ENCODE measurements around the gene GK. TPM values are rescaled to one million over a fixed set of nuclear protein-coding genes. Genes with fewer than 3 reads are reported as not detected.

Gene GK
- total and polyA plus RNA-seq, 9 of the 15 experiments (the other 6 are each of a cell fraction or from before 2014, with no cell fraction given) = 8.0 to 15.7 (median 12.4) TPM

DNA sequence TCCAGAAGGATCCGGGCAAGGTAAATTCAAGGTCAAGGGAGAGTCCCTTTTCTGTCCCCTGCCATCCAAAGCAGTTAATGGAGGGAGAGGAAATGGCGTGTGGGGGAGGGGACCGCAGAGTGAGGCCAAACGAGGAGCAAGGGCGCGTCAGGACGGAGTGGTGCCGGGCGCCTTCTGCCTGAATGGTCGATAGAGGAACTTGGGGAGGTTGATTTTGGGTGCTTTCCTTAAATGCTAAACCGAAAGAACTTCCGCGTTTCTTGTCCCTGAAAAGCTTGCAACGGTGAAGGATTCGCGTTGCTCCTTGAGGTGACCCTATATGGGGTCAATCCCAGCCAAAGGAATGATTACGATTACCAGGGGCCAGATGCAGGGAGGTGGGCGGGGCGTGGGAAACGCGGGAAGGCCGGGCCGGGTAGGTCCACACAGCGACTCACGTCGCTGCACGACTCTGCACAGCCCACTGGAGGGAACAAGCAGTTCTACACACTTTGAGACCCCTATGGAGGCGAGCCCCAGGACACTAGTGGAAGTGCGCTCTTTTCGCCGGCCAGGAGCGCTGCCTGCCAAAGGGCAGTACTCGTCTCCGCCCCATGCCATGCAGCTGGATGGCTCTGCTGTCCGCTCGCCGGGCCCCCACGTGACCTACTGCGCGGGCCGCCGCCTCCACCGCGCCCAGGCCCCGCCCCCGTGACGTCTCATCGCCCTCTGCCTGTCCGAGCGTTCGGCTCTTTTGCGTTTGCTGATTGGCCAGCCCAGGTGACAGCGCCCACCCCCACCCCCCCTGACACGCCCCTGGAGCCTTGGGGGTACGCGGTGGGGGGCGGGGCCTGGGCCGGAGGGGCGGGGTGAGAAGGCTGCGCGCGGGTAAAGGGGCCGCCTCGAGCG is 452 bp upstream of the GK start (continued):
- TF ChIP-seq, protein P1, sequence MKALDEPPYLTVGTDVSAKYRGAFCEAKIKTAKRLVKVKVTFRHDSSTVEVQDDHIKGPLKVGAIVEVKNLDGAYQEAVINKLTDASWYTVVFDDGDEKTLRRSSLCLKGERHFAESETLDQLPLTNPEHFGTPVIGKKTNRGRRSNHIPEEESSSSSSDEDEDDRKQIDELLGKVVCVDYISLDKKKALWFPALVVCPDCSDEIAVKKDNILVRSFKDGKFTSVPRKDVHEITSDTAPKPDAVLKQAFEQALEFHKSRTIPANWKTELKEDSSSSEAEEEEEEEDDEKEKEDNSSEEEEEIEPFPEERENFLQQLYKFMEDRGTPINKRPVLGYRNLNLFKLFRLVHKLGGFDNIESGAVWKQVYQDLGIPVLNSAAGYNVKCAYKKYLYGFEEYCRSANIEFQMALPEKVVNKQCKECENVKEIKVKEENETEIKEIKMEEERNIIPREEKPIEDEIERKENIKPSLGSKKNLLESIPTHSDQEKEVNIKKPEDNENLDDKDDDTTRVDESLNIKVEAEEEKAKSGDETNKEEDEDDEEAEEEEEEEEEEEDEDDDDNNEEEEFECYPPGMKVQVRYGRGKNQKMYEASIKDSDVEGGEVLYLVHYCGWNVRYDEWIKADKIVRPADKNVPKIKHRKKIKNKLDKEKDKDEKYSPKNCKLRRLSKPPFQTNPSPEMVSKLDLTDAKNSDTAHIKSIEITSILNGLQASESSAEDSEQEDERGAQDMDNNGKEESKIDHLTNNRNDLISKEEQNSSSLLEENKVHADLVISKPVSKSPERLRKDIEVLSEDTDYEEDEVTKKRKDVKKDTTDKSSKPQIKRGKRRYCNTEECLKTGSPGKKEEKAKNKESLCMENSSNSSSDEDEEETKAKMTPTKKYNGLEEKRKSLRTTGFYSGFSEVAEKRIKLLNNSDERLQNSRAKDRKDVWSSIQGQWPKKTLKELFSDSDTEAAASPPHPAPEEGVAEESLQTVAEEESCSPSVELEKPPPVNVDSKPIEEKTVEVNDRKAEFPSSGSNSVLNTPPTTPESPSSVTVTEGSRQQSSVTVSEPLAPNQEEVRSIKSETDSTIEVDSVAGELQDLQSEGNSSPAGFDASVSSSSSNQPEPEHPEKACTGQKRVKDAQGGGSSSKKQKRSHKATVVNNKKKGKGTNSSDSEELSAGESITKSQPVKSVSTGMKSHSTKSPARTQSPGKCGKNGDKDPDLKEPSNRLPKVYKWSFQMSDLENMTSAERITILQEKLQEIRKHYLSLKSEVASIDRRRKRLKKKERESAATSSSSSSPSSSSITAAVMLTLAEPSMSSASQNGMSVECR (CRISPR knock-in tag; IDR thresholded peaks at IDR 0.05) = peak; percentile 49; the same call in 1 of the 2 replicates
- TF ChIP-seq, protein P2, sequence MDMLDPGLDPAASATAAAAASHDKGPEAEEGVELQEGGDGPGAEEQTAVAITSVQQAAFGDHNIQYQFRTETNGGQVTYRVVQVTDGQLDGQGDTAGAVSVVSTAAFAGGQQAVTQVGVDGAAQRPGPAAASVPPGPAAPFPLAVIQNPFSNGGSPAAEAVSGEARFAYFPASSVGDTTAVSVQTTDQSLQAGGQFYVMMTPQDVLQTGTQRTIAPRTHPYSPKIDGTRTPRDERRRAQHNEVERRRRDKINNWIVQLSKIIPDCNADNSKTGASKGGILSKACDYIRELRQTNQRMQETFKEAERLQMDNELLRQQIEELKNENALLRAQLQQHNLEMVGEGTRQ (CRISPR knock-in tag; IDR thresholded peaks at IDR 0.05) = peak; percentile 99
- TF ChIP-seq, protein P3, sequence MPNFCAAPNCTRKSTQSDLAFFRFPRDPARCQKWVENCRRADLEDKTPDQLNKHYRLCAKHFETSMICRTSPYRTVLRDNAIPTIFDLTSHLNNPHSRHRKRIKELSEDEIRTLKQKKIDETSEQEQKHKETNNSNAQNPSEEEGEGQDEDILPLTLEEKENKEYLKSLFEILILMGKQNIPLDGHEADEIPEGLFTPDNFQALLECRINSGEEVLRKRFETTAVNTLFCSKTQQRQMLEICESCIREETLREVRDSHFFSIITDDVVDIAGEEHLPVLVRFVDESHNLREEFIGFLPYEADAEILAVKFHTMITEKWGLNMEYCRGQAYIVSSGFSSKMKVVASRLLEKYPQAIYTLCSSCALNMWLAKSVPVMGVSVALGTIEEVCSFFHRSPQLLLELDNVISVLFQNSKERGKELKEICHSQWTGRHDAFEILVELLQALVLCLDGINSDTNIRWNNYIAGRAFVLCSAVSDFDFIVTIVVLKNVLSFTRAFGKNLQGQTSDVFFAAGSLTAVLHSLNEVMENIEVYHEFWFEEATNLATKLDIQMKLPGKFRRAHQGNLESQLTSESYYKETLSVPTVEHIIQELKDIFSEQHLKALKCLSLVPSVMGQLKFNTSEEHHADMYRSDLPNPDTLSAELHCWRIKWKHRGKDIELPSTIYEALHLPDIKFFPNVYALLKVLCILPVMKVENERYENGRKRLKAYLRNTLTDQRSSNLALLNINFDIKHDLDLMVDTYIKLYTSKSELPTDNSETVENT (CRISPR knock-in tag; IDR thresholded peaks at IDR 0.05) = peak; percentile 55; the same call in 1 of the 2 replicates
- TF ChIP-seq ZNF586 (CRISPR knock-in tag; conservative IDR thresholded peaks at IDR 0.05) (no peak), FOXK1 (CRISPR knock-in tag; IDR thresholded peaks at IDR 0.05; ENCODE audit: borderline replicate concordance) (no peak), ELF2 (CRISPR knock-in tag; IDR thresholded peaks at IDR 0.05) (no peak), STAT5A (IDR thresholded peaks at IDR 0.05; ENCODE audit: borderline replicate concordance, low read length) (no peak), CEBPB (tag; IDR thresholded peaks at IDR 0.05) (no peak), NRF1 (conservative IDR thresholded peaks at IDR 0.05 in 1 of 2, IDR thresholded peaks at IDR 0.05 in 1 of 2) (peak; percentile 78 to 81), SMARCA5 (IDR thresholded peaks at IDR 0.05) (no peak), ZNF766 (CRISPR knock-in tag; conservative IDR thresholded peaks at IDR 0.05) (no peak)
- TF ChIP-seq, protein P4, sequence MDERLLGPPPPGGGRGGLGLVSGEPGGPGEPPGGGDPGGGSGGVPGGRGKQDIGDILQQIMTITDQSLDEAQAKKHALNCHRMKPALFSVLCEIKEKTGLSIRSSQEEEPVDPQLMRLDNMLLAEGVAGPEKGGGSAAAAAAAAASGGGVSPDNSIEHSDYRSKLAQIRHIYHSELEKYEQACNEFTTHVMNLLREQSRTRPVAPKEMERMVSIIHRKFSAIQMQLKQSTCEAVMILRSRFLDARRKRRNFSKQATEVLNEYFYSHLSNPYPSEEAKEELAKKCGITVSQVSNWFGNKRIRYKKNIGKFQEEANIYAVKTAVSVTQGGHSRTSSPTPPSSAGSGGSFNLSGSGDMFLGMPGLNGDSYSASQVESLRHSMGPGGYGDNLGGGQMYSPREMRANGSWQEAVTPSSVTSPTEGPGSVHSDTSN (CRISPR knock-in tag; IDR thresholded peaks at IDR 0.05; ENCODE audit: low read depth) = no peak
- TF ChIP-seq, protein P4 (tag; conservative IDR thresholded peaks at IDR 0.05; ENCODE audit: low read depth) = no peak
- TF ChIP-seq, protein P5, sequence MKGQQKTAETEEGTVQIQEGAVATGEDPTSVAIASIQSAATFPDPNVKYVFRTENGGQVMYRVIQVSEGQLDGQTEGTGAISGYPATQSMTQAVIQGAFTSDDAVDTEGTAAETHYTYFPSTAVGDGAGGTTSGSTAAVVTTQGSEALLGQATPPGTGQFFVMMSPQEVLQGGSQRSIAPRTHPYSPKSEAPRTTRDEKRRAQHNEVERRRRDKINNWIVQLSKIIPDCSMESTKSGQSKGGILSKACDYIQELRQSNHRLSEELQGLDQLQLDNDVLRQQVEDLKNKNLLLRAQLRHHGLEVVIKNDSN (CRISPR knock-in tag; IDR thresholded peaks at IDR 0.05) = peak; percentile 98

All from K562 (cell line).